Vagina (tissue), 2 donors: Measurements from ENCODE around the gene THSD7A. TPM values are rescaled to one million over a fixed set of nuclear protein-coding genes. Genes with fewer than 3 reads are reported as not detected.

Experiments
- DNase-seq, 2 donors: peaks; one replicate each; pipeline ENCODE4 v3.0.0-alpha.2; 2017; ENCODE audit errors: extremely low spot score in 2 of 2
- H3K27ac ChIP-seq: fragments of 200-600 bp; sonication (generic); one replicate; pipeline ENCODE4 v1.5.1; 2019
- H3K27me3 ChIP-seq: fragments of 200-600 bp; sonication (generic); one replicate; pipeline ENCODE4 v1.5.1; 2019
- H3K36me3 ChIP-seq, 2 donors: fragments of 200-600 bp; sonication (generic); one replicate each; pipeline ENCODE4 v1.5.1; 2017 to 2019
- H3K4me1 ChIP-seq: fragments of 200-600 bp; sonication (generic); one replicate; pipeline ENCODE4 v1.5.1; 2019
- H3K4me3 ChIP-seq, 2 donors: fragments of 200-600 bp; sonication (generic); 1 replicate in 1 of 2; 2 replicates in 1 of 2; pipeline ENCODE4 v1.5.1; 2016 to 2019
- H3K9me3 ChIP-seq: fragments of 200-600 bp; sonication (generic); one replicate; pipeline ENCODE4 v1.5.1; 2019
- POLR2A ChIP-seq, 2 donors: fragments of 450-650 bp; IDR thresholded peaks; one replicate each; pipeline ENCODE4 v1.6.1; 2017; ENCODE audit warnings: antibody characterized with exemption in 2 of 2, mild to moderate bottlenecking in 2 of 2, moderate library complexity in 2 of 2
- POLR2AphosphoS5 ChIP-seq, 2 donors: sonication (generic); formaldehyde crosslinking; IDR thresholded peaks; one replicate each; pipeline ENCODE4 v1.9.0; 2017; ENCODE audit warnings: antibody characterized with exemption in 2 of 2, mild to moderate bottlenecking in 2 of 2, low read depth in 1 of 2; ENCODE audit not compliant: insufficient read depth in 1 of 2
- intact Hi-C: fragments of 100-400 bp; cut with DNase I; formaldehyde crosslinking; loops from one replicate; pipeline ENCODE4 v1.15.1; 2023
- total RNA-seq: library from RNA; depleted of rRNA; stranded (reverse); fragments of >200 nt; gene quantifications from one replicate; pipeline ENCODE4 v1.2.3, GENCODE V29; 2016
- TF ChIP-seq, protein P1 (sequence below), 3 experiments: fragments of 450-650 bp in 2 of 3; fragments of 200-600 bp in 1 of 3; sonication (generic) in 1 of 3; IDR thresholded peaks; one replicate each; pipeline ENCODE4 v1.5.1; 2017 to 2019; ENCODE audit warnings: antibody characterized with exemption in 3 of 3, mild to moderate bottlenecking in 2 of 3, moderate library complexity in 2 of 3

THSD7A gene
- total RNA-seq, 1 donor from 2014 or later = 9.3 TPM

DNA sequence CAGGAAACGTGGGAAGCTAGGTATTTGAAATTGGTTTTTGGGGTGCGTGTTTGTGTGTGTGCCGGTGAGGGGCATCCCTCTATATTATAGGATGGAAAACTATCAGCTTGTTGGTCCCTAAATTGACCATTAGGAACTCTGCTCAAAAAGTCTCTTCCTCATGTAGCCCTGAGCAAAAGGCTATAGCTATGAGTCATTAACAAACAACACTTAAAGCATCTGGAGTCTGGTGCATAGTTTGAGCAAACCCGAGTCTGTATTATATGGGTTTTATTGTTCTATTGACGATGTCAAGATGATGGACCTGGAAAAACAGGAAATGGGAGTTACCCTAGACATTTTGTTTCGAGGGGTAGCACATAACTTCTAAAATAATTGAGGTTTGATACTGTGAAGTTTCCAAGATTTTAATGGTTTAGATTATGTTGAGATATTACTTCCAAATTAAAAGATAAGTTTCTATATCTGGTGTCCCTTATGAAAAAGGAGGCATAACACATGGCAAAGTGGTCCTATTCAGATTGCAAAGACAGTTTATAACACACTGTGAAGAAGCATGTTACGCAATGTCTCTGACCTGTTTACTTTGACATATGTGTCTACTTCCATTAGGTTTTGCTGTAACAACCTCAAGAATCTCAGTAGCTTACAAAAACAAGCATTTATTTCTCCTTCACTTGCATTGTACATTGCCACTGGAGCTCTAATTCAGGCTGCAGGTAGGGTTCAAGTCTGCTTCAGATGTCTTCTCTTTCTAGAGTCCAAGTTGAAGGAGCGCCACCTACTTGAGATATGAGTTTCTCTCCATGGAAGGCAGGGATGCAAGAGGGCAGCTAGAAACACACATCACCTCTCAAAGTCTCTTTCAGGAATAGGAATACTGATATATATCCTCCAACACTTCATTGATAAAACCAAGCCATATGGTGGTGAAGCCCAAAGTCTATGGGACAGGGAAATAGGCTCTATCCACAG lies 500.6 kb downstream of the THSD7A start:
- H3K4me1 ChIP-seq = no peaks in the 10 kb centered on the region
- intact Hi-C loops = no loop called here
- no peaks in the 10 kb centered on the region for H3K9me3 ChIP-seq
- H3K4me3 ChIP-seq = no peak overlapping the region
- no peak overlapping the region for H3K27ac ChIP-seq
- no peaks in the 10 kb centered on the region for H3K36me3 ChIP-seq
- no peak for DNase-seq
- no peaks in the 10 kb centered on the region for H3K27me3 ChIP-seq
- TF ChIP-seq, protein P1, sequence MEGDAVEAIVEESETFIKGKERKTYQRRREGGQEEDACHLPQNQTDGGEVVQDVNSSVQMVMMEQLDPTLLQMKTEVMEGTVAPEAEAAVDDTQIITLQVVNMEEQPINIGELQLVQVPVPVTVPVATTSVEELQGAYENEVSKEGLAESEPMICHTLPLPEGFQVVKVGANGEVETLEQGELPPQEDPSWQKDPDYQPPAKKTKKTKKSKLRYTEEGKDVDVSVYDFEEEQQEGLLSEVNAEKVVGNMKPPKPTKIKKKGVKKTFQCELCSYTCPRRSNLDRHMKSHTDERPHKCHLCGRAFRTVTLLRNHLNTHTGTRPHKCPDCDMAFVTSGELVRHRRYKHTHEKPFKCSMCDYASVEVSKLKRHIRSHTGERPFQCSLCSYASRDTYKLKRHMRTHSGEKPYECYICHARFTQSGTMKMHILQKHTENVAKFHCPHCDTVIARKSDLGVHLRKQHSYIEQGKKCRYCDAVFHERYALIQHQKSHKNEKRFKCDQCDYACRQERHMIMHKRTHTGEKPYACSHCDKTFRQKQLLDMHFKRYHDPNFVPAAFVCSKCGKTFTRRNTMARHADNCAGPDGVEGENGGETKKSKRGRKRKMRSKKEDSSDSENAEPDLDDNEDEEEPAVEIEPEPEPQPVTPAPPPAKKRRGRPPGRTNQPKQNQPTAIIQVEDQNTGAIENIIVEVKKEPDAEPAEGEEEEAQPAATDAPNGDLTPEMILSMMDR (IDR thresholded peaks at IDR 0.05) = no peak
- no peak for TF ChIP-seq POLR2AphosphoS5 (IDR thresholded peaks at IDR 0.05; ENCODE audit: insufficient read depth in 1 of 2, low read depth in 1 of 2)
- TF ChIP-seq POLR2A (IDR thresholded peaks at IDR 0.05) = no peak

DNA sequence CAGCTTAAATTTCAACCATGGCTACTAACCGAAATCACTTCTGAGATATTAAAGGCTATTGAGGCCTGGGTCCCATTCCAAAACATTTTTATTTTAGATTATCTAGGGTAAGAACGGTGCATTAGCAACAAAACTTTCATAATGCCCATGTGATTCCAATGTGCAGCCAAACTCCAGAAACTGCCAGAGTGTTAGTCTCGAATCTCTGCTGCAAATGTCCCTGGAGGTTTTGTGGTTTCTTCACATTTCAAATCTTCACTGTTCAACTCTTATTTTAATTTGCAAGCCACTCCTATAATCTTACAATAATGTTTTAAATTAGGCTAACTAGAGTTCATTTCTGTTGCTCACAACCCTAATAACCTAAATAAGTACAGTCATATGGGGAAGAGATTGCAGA lies 501.3 kb downstream of the THSD7A start:
- H3K4me3 ChIP-seq = no peak overlapping the region
- TF ChIP-seq POLR2A (IDR thresholded peaks at IDR 0.05) = no peak
- TF ChIP-seq, protein P1 (IDR thresholded peaks at IDR 0.05) = no peak
- no peak for TF ChIP-seq POLR2AphosphoS5 (IDR thresholded peaks at IDR 0.05; ENCODE audit: insufficient read depth in 1 of 2, low read depth in 1 of 2)
- no peak for DNase-seq
- no peaks in the 10 kb centered on the region for H3K27me3 ChIP-seq
- H3K36me3 ChIP-seq = no peaks in the 10 kb centered on the region
- intact Hi-C loops = no loop called here
- H3K4me1 ChIP-seq = no peaks in the 10 kb centered on the region
- no peak overlapping the region for H3K27ac ChIP-seq
- no peaks in the 10 kb centered on the region for H3K9me3 ChIP-seq

DNA sequence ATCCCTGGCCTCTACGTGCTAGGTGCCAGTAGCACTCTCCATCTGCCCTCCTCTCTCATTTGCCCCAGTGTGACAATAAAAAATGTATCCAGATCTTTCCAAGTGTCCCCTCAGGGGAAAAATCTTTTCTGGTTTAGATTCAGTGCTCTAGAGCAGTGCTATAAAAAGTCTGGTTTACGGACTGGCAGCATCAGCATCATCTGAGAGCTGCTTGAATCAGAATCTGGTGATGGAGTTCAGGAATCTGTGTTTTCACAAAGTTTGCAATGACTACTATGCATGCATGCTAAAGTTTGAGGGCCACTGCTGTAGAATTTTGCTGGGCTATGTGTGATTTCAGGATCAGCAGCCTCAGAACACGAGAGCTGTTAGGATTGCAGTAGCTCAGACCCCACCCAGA lies 501.8 kb downstream of the THSD7A start:
- intact Hi-C loops = no loop called here
- H3K36me3 ChIP-seq = no peaks in the 10 kb centered on the region
- no peaks in the 10 kb centered on the region for H3K9me3 ChIP-seq
- H3K4me3 ChIP-seq = no peak overlapping the region
- no peaks in the 10 kb centered on the region for H3K4me1 ChIP-seq
- no peak for TF ChIP-seq POLR2AphosphoS5 (IDR thresholded peaks at IDR 0.05; ENCODE audit: insufficient read depth in 1 of 2, low read depth in 1 of 2)
- TF ChIP-seq, protein P1 (IDR thresholded peaks at IDR 0.05) = no peak
- TF ChIP-seq POLR2A (IDR thresholded peaks at IDR 0.05) = no peak
- no peak overlapping the region for H3K27ac ChIP-seq
- no peaks in the 10 kb centered on the region for H3K27me3 ChIP-seq
- no peak for DNase-seq

DNA sequence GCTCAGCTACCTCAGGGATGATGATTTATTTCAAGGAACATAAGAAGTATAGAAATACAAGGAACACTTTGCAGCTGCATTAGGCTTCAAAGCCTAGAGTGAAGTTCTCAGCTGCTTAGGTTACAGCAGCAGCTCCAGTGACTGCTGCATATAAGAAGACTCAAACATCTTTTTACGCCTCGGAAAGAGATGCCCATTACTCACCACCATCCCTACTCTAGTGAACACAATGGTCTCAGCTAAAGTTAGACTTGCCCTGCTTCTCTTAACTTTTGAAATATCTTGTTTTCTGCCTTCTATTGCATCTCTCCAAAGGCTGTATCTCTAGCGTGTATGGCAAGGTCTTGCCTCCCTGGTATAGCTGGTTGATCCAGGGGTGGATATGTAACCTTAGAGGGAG lies 502.4 kb downstream of the THSD7A start:
- no peaks in the 10 kb centered on the region for H3K4me1 ChIP-seq
- H3K27ac ChIP-seq = no peak overlapping the region
- no peaks in the 10 kb centered on the region for H3K9me3 ChIP-seq
- TF ChIP-seq POLR2A (IDR thresholded peaks at IDR 0.05) (no peak), POLR2AphosphoS5 (IDR thresholded peaks at IDR 0.05; ENCODE audit: insufficient read depth in 1 of 2, low read depth in 1 of 2) (no peak)
- TF ChIP-seq, protein P1 (IDR thresholded peaks at IDR 0.05) = no peak
- no peak overlapping the region for H3K4me3 ChIP-seq
- H3K36me3 ChIP-seq = no peaks in the 10 kb centered on the region
- intact Hi-C loops = no loop called here
- no peak for DNase-seq
- no peaks in the 10 kb centered on the region for H3K27me3 ChIP-seq

DNA sequence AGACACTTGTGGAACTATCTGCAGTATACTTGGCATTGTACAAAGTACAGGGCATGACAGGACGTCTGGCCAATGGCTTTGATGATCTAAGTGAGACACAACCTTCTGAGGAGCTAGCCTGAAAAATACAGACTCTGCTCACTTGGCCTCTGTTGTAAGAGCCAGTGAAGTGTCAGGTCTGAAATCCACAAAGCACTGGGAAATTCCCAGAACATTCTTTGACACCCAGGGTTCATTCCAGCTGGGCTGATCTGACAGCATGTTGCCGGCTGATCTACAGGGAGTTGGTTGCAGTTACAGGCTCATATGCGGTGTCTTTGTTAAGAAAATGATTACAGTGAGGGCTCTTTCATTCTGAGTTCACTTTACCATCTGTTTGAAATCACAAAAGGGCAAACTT lies 503.7 kb downstream of the THSD7A start:
- Histone ChIP-seq H3K36me3 (no peaks in the 10 kb centered on the region), H3K4me1 (no peaks in the 10 kb centered on the region), H3K27me3 (no peaks in the 10 kb centered on the region), H3K9me3 (no peaks in the 10 kb centered on the region), H3K27ac (no peak overlapping the region), H3K4me3 (no peak overlapping the region)
- TF ChIP-seq, protein P1 (IDR thresholded peaks at IDR 0.05) = no peak
- no peak for TF ChIP-seq POLR2AphosphoS5 (IDR thresholded peaks at IDR 0.05; ENCODE audit: insufficient read depth in 1 of 2, low read depth in 1 of 2)
- TF ChIP-seq POLR2A (IDR thresholded peaks at IDR 0.05) = no peak
- no peak for DNase-seq
- intact Hi-C loops = no loop called here
